ENCODE results near the gene ARSJ. TPM values are rescaled to one million over a fixed set of nuclear protein-coding genes. Genes with fewer than 3 reads are reported as not detected.
A peak's percentile ranks its signal among the peaks of the same experiment; 100 is the strongest.
"Not testable (repeated sequence)": the region's sequence is repeated elsewhere in the genome, so short reads cannot be mapped to it uniquely, and the experiment has no call there.

ARSJ gene
- total RNA-seq, 1 donor, result 69.5 TPM

DNA sequence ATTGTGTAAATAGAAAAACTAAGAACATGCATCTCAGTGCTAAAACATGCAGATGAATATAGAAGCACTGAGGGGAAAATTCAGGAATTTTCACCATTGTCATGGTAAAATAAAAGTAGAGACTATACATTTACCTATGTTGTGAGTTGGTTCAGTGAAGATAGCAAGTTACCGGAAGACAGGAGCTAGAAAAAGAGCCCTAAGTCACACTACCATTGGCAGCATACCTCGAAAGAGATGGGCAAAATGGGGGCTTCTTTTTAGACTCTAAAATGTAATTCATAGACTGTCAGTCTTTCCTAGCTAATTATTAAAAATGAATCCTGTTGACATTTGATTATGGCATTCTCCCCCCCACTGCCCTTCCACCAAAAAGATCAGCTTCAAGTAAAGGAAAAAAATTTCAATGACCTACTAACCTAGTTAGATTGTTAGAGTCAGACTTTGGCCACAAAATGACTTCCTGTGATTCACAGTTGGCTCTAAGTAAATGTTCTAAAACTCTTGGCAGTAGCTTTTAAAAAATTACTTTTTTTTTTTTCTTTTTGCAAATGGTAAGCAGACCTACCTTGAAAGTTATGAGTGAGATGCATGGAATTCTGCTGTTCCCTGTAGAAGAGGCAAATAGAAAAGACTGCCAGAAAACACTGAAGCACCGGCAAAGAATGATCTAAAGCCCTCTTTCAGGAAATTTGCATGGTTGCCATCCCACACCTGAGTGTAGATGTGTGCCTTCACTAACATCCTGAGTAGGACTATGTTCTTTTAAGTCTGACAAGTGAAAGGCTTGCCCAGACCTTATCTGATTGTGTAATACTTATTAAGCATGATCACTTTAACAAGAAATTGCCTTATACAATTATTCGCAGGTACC is 26.4 kb upstream of the ARSJ start:
- H3K4me3 ChIP-seq (ENCODE audit: low read depth, low read length), result no peak overlapping the region
- TF ChIP-seq, protein P1, sequence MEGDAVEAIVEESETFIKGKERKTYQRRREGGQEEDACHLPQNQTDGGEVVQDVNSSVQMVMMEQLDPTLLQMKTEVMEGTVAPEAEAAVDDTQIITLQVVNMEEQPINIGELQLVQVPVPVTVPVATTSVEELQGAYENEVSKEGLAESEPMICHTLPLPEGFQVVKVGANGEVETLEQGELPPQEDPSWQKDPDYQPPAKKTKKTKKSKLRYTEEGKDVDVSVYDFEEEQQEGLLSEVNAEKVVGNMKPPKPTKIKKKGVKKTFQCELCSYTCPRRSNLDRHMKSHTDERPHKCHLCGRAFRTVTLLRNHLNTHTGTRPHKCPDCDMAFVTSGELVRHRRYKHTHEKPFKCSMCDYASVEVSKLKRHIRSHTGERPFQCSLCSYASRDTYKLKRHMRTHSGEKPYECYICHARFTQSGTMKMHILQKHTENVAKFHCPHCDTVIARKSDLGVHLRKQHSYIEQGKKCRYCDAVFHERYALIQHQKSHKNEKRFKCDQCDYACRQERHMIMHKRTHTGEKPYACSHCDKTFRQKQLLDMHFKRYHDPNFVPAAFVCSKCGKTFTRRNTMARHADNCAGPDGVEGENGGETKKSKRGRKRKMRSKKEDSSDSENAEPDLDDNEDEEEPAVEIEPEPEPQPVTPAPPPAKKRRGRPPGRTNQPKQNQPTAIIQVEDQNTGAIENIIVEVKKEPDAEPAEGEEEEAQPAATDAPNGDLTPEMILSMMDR (IDR thresholded peaks at IDR 0.05; ENCODE audit: insufficient read depth, low read depth, low read length), result no peak
- DNase-seq (ENCODE audit: low read depth), result no peak

DNA sequence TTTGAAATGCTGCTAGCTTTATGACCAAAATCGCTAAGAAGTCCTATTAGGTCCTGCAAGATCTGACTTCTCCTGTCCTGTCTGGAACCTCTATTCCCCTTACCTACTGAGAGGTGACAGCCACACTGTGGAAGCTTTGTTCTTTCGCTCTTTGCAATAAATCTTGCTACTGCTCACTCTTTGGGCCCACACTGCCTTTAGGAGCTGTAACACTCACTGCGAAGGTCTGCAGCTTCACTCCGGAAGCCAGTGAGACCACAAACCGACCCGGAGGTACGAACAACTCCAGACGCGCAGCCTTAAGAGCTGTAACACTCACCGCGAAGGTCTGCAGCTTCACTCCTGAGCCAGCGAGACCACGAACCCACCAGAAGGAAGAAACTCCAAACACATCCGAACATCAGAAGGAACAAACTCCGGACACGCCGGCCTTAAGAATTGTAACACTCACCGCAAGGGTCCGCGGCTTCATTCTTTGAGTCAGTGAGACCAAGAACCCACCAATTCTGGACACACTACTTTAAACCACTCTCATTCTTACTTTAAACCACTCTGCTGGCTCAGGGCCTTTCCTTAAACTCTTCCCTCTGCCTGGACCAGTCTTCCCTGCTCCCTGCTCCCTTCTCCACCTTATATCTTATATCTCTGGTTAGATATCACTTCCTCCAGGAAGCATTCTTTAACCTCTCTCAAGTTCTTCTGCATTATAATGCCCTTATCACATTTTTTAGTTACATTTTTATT is 25.2 kb upstream of the ARSJ start:
- not testable (repeated sequence) for H3K4me3 ChIP-seq (ENCODE audit: low read depth, low read length); DNase-seq (ENCODE audit: low read depth)

DNA sequence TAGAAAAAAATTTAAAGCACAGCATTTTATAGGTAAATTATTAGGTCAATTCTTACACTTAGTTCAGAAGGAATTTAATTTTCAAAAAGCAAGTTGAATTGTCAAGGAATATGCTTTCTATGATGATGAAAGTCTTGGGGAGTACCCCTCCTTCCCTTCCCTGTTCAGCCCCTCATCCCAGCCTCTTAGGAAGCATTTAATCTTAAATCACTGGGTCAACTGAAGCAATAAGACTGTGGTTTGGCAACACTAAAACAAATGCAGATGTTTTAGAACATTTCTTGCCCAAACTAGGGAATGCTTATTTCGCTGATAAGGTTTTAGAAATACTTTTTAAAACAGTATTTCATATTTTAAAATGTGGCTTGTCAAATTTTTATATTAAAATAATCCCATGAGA is 19.1 kb upstream of the ARSJ start:
- H3K4me3 ChIP-seq (ENCODE audit: low read depth, low read length), result no peak overlapping the region
- TF ChIP-seq, protein P1 (IDR thresholded peaks at IDR 0.05; ENCODE audit: insufficient read depth, low read depth, low read length), result no peak
- DNase-seq (ENCODE audit: low read depth), result peak; percentile 79

DNA sequence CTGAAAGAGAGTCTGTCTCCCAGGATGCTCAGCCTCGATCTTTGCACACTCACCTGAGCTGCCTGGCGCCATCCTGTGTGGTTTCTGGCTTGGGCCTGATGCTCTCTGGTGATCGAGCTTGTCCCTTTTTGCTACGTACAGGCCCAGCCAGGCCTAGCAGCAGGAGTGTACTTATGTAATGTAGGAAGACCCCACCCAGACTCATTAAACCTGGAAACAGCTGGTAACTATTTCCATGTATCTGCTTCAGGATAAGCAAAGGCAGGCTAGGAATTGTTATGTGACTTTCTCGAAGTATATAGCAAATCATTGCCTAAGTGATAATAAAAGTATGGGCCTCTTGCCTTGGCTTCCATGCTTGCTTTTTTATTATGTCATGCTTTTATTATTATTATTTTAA is 18.6 kb upstream of the ARSJ start:
- DNase-seq (ENCODE audit: low read depth), result peak; percentile 48
- TF ChIP-seq, protein P1 (IDR thresholded peaks at IDR 0.05; ENCODE audit: insufficient read depth, low read depth, low read length), result no peak
- no peak overlapping the region for H3K4me3 ChIP-seq (ENCODE audit: low read depth, low read length)

DNA sequence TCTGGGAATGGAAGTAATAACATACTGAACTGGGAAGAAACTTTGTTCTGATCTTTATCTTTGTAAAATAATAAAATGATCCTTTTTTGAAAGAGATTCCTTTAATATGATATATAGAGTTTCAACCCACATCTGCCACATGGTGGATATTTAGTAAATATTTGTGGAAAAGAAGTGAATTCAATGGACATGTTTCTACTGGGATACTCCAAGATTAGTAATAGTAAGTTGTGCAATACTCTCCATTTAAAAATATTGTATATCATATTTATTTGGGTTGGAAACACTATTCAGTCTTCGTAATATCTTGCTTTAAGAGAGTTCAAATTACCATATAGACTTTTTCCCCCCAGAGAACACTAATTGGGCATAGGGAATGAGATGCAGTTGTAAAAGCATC is 17.8 kb upstream of the ARSJ start:
- no peak for DNase-seq (ENCODE audit: low read depth)
- TF ChIP-seq, protein P1 (IDR thresholded peaks at IDR 0.05; ENCODE audit: insufficient read depth, low read depth, low read length), result no peak
- H3K4me3 ChIP-seq (ENCODE audit: low read depth, low read length), result no peak overlapping the region

DNA sequence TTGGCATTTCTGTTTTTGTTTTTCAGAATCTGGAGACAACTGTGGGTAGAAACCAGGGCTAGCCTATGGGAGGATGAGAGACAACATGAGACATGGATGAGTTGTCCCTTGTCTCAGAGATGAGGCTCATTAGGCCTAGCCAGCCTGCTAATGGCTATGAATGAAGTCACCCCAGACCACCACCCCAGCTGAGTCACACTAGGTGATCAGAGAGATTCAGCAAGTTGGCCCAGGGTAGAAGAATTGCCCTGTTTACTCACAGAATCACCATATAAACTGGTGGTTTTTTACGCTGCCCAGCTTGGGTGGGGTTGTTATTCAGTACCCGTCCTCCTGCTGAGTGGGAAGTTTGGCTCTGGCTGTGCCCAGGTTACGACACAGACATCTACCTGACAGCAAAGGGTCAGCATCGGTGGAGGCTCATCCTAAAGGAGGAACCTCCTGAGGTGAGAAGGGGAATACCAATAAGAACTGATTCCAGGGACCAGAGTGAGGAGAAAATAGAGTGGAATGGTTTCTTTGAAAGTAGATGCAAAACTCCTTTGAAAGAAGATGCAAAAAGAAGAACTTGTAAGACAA is 17.2 kb upstream of the ARSJ start:
- TF ChIP-seq, protein P1 (IDR thresholded peaks at IDR 0.05; ENCODE audit: insufficient read depth, low read depth, low read length), result no peak
- no peak overlapping the region for H3K4me3 ChIP-seq (ENCODE audit: low read depth, low read length)
- DNase-seq (ENCODE audit: low read depth), result no peak

DNA sequence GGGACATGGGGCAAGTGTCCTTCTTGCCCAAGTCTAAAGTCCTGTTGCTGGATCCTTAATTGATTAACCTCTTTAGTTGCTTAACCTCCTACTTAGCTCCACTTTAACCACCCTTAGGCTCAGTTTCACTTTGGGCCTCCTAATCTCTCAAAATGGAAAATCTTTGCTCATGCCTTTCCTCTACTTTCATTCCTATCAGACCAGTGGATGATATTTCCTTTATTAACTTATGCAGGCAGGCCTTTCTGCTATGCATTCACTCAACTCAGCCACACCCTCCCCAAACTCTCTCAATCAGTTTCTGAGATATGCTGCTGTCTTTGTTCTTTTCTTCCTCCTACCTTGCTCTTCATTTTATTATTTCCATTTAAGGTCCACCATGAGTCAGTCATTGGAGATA is 14.4 kb upstream of the ARSJ start:
- no peak overlapping the region for H3K4me3 ChIP-seq (ENCODE audit: low read depth, low read length)
- TF ChIP-seq, protein P1 (IDR thresholded peaks at IDR 0.05; ENCODE audit: insufficient read depth, low read depth, low read length), result no peak
- DNase-seq (ENCODE audit: low read depth), result no peak

All from fibroblast of villous mesenchyme (primary cell).